GM12891 (cell line): ENCODE results near the gene FCN2.

Source experiments
- DNase-seq: peaks from one replicate; pipeline ENCODE4 v3.0.0; 2011; ENCODE audit warnings: low spot score; ENCODE audit not compliant: insufficient read length
- FAIRE-seq: peaks from 2 replicates; lab custom pipeline; 2011; peaks lifted over from hg19 to GRCh38; lab: Jason Lieb, UNC
- PAX5 ChIP-seq: IDR thresholded peaks from 2 replicates; pipeline ENCODE4 v1.6.1; 2011; ENCODE audit warnings: low read length, moderate library complexity, mild to moderate bottlenecking; ENCODE audit not compliant: insufficient read depth, severe bottlenecking
- POLR2A ChIP-seq: IDR thresholded peaks from 2 replicates; pipeline ENCODE4 v1.6.1; 2011; ENCODE audit warnings: low read depth, low read length, control low read depth
- POLR2AphosphoS5 ChIP-seq: IDR thresholded peaks from 2 replicates; pipeline ENCODE4 v1.6.1; 2011; ENCODE audit warnings: low read depth, low read length, control low read depth
- POU2F2 ChIP-seq: IDR thresholded peaks from 2 replicates; pipeline ENCODE4 v1.6.1; 2011; ENCODE audit warnings: low read depth, mild to moderate bottlenecking, control low read depth, low read length, moderate library complexity
- SPI1 ChIP-seq: IDR thresholded peaks from 2 replicates; pipeline ENCODE4 v1.6.1; 2011; ENCODE audit warnings: low read depth, low read length, control low read depth
- TAF1 ChIP-seq: IDR thresholded peaks from 2 replicates; pipeline ENCODE4 v1.6.1; 2011; ENCODE audit warnings: low read depth, low read length, control low read depth

FCN2 gene

DNA sequence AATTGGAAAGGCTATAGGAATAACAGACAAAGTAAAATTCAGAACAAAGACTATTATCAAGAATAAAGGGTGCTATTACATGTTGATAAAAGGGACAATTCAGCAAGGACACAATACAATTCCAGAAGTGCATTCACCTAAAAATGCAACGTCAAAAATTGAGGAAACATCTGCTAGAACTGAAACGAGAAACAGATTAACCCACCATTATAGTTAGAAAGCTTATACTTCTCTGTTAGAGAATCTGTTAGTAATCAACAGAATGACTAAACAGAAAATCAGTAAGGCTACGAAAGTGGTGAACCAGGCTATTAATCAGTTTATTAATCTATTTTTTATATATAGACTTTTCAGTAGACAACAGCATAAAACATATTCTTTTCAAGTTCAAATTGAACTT is 22.3 kb downstream of the FCN2 start:
- no peak for TF ChIP-seq SPI1
- TF ChIP-seq POLR2A, result no peak
- TF ChIP-seq POU2F2, result no peak
- TF ChIP-seq POLR2AphosphoS5, result no peak
- TF ChIP-seq TAF1, result no peak
- TF ChIP-seq PAX5, result no peak
- FAIRE-seq (no peak), DNase-seq (no peak)

DNA sequence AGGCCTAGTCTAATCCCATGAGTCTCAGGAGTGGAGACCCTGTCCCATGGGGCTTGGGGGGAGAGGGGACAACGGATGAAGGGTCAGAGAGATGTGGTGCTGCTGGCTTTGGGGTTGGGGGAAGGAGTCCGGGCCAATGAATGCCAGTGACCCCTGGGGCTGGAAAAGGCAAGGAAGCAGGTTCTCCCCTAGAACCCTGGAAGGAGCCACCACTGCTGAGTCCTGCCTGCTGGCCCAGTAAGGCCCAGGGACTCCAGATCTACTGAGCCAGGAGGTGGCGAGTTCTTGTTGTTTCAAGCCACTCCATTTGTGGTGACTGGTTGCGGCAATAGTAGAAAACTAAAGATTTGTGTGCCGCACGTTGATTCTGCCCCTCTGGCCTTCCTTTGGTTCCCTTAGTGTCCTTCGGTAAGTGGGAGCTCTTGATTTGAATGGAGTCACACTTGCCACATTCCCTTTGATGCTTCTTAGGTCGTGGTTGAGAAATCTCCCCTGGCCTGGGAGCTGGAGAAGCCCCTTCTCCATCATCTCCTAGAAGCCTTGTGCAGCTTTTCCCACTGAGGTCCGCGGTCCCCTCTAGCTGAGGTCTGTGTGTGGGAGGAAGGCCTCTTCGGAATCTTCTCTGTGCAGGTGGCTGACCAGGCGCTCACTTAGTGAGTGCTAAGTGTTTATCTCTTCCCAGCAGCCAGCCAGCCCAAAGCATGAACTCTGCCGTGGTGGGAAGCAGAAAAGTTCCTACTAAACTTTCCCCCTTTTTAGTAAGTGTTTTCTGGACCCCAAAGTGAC is 28.1 kb downstream of the FCN2 start:
- FAIRE-seq (no peak), DNase-seq (no peak)
- TF ChIP-seq POLR2A, result no peak
- TF ChIP-seq PAX5, result no peak
- TF ChIP-seq POU2F2, result no peak
- TF ChIP-seq SPI1, result no peak
- no peak for TF ChIP-seq POLR2AphosphoS5
- no peak for TF ChIP-seq TAF1

DNA sequence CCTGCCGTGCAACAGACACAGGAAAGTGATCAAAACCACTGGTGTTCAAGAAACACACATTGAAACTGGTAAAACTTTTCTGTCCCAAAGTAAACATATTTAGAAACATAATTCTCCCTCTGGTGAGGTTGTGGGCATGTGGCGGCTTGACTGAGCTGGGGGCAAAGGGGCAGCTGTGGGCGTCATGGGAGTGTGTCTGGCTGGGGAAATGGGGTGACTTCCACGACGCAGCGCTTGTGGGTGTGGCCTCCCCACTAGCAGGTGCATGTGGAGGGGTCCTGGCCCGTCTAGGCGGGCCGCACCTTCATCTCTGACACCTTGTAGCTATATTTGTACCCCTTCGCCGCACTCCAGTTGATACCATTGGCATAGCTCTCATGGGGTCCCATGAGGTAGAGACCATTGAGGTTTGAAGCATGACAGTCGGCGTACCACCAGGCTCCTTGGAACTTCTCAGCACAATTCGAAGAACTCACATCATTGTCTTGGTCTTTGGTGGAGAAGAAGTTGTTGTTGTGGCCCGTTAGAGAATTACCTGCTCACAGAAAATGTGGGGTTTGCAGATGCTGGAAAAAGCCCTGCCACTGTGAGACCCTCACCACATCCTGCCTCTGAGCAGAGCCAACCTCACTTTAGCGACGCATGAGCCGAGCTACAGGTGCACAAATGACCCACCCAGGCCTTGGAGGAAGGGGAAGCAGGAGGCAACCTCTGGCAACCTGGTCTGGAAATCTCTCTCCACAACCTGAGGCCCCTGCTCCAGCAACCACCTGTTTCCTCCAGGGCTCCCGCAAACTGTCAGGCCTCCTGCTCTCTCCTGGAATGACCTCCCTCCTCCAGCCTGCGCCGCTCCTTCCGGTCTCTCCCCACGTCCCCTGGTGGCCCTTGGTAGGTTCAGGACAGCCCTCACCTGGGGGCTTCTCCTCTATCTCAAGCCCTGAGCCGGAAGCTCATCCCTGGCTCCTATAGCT is 29.2 kb downstream of the FCN2 start:
- TF ChIP-seq TAF1, result no peak
- TF ChIP-seq POLR2AphosphoS5, result no peak
- no peak for TF ChIP-seq PAX5
- TF ChIP-seq POLR2A, result no peak
- no peak for TF ChIP-seq SPI1
- TF ChIP-seq POU2F2, result no peak
- DNase-seq (no peak), FAIRE-seq (no peak)

- DNase-seq (no peak), FAIRE-seq (no peak)
- TF ChIP-seq POLR2AphosphoS5 (no peak), TAF1 (no peak), PAX5 (no peak), POU2F2 (no peak), POLR2A (no peak), SPI1 (no peak)
These were observed 31.7 kb downstream of the FCN2 start for GRCh38 chr9:134912126-134912840.

DNA sequence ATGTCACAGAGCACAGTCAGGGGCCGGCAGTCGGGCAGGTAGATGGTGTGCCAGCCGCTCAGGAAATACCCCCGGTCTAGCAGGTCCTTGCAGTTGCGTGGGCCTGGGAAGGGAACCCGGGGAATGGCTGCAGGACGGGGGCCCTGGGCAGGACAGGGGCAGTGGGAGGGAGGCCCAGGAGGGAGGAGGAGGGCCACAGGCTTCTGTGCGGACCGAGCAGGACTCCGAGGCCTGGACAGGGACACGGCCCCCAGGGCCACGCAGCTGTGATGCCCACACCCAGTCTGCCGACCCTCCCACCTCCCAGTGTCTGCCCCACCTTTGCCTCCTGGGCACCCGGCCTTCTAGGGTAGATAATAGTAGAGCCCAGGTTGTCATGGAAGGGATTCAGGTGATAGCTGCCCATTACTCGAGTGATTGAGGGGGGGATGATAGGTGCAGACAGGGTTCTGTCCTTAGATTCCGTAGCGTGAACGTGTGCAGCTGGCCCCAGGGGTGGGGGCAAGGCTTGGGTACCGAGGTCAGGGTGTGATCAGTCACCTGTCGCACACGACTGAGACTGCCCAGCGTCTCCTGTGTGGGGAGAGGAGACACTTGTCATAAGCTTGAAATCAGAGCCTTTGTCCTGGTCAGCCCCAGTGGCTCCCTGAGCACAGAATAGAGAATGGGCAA is 32.6 kb downstream of the FCN2 start:
- no peak for TF ChIP-seq POU2F2
- no peak for TF ChIP-seq PAX5
- TF ChIP-seq SPI1, result no peak
- TF ChIP-seq TAF1, result no peak
- no peak for TF ChIP-seq POLR2A
- TF ChIP-seq POLR2AphosphoS5, result no peak
- FAIRE-seq, result no peak
- DNase-seq, result no peak

DNA sequence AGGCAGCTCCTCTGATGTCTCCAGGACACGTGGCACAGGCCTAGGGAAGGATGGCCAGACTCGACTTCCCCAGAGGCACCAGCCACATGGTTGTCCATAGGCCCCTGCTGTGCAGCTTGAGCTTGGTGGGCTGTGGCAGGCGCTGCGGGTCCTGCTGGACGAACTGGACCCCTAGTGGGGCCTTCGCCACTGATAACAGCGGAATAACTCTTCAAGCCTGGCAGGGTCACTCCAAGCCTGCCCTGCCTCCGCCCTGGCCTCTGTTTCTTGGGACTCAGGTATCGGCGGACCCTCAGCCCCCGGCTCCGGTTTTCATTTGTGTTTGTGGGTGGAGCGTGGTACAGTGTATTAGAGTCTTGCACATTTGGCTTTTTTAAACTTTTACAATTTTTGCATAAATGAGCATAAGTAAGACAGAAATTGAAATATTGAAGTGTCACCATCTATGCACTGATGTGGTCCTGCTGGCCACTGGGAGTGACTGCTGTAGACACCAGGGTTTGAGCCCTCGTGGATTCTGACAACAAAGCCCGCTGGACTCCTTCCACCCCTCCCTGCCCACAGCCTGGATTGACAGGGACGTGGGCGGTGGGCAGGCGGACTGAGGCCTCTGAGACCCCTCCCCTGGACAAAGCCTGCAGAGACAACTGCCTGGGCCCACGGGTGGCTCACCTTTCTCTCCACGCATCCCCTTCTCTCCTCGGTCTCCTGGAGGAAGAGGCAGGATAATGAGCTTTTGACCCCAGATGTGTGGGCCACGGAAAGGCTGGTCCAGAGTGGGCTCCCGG is 33.3 kb downstream of the FCN2 start:
- TF ChIP-seq SPI1 (no peak), POLR2A (no peak), PAX5 (no peak), POLR2AphosphoS5 (no peak), TAF1 (no peak), POU2F2 (no peak)
- DNase-seq (no peak), FAIRE-seq (no peak)

DNA sequence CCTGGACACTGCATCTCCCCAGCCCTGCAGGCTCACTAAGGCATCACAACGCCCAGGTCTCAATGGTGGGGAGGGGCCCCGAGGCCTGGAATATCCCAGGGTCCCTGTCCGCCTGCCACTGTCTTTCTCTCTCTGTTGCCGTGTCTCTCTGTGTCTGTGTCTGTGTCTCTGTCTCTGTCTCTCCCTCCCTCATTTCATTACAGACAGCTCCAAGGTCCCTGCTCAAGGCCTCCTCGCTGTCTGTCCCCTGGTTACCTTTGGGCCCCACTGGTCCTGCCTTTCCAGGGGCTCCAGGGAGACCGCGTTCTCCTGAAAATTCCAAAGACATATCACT is 33.9 kb downstream of the FCN2 start:
- no peak for TF ChIP-seq POLR2AphosphoS5
- TF ChIP-seq POU2F2, result no peak
- no peak for TF ChIP-seq TAF1
- TF ChIP-seq PAX5, result no peak
- no peak for TF ChIP-seq POLR2A
- no peak for TF ChIP-seq SPI1
- DNase-seq (no peak), FAIRE-seq (no peak)
